K562 (cell line): ENCODE results near the gene OXSM. TPM values are rescaled to one million over a fixed set of nuclear protein-coding genes. Genes with fewer than 3 reads are reported as not detected.

Source experiments
- ATF4 ChIP-seq: fragments of 450-650 bp; formaldehyde crosslinking; IDR thresholded peaks from 2 replicates; pipeline ENCODE4 v1.4.0; 2022; ENCODE audit warnings: mild to moderate bottlenecking, moderate library complexity
- CCAR2 ChIP-seq: fragments of 200-400 bp; formaldehyde crosslinking; IDR thresholded peaks from 2 replicates; pipeline ENCODE4 v1.6.1; 2017; ENCODE audit warnings: mild to moderate bottlenecking, low read depth, low read length
- IRF9 ChIP-seq: fragments of 450-650 bp; IDR thresholded peaks from 2 replicates; pipeline ENCODE4 v1.6.1; 2016; ENCODE audit warnings: missing biosample characterization, missing genetic modification characterization
- MAX ChIP-seq: sonication (generic); formaldehyde crosslinking; IDR thresholded peaks from 2 replicates; pipeline ENCODE4 v1.9.0; 2022; ENCODE audit warnings: mild to moderate bottlenecking, missing genetic modification reagents
- NFRKB ChIP-seq: fragments of 450-650 bp; IDR thresholded peaks from 2 replicates; pipeline ENCODE4 v1.6.1; 2016; ENCODE audit warnings: low read depth
- PHTF2 ChIP-seq: fragments of 250-450 bp; sonication (Bioruptor Pico); IDR thresholded peaks from 2 replicates; pipeline ENCODE4 v1.5.0; 2021; ENCODE audit warnings: mild to moderate bottlenecking
- PRPF4 ChIP-seq: fragments of 200-400 bp; formaldehyde crosslinking; IDR thresholded peaks from one replicate; pipeline ENCODE4 v1.6.1; 2017; ENCODE audit warnings: low read length, low read depth, mild to moderate bottlenecking; ENCODE audit not compliant: insufficient read depth, poor library complexity, severe bottlenecking
- SIX5 ChIP-seq, 2 experiments: IDR thresholded peaks; 2 replicates each; pipeline ENCODE4 v1.6.1; 2011; ENCODE audit warnings: low read length in 2 of 2, borderline replicate concordance in 1 of 2, low read depth in 1 of 2, mild to moderate bottlenecking in 1 of 2, moderate library complexity in 1 of 2; ENCODE audit not compliant: insufficient read depth in 1 of 2
- SNAPC5 ChIP-seq: fragments of 250-450 bp; sonication (Bioruptor Pico); IDR thresholded peaks from 2 replicates; pipeline ENCODE4 v1.8.0; 2021; ENCODE audit warnings: moderate library complexity, mild to moderate bottlenecking, inconsistent platforms
- SP2 ChIP-seq: IDR thresholded peaks from 2 replicates; pipeline ENCODE4 v1.6.1; 2011; ENCODE audit warnings: mild to moderate bottlenecking, low read depth, low read length, moderate library complexity; ENCODE audit not compliant: poor library complexity, severe bottlenecking; ENCODE audit errors: extremely low read depth
- TSHZ1 ChIP-seq: fragments of 250-450 bp; sonication (Bioruptor Pico); IDR thresholded peaks from 2 replicates; pipeline ENCODE4 v1.4.0; 2020; ENCODE audit warnings: mild to moderate bottlenecking, moderate library complexity
- ZNF12 ChIP-seq: sonication (generic); formaldehyde crosslinking; IDR thresholded peaks from 2 replicates; pipeline ENCODE4 v1.4.0; 2020; ENCODE audit warnings: mild to moderate bottlenecking, missing genetic modification reagents
- ZNF217 ChIP-seq: sonication (generic); formaldehyde crosslinking; IDR thresholded peaks from 2 replicates; pipeline ENCODE4 v1.8.0; 2022; ENCODE audit warnings: mild to moderate bottlenecking, missing genetic modification reagents
- ZNF518B ChIP-seq: fragments of 250-450 bp; sonication (Bioruptor Pico); IDR thresholded peaks from 2 replicates; pipeline ENCODE4 v1.5.0; 2021; ENCODE audit warnings: mild to moderate bottlenecking, moderate library complexity
- ZNF696 ChIP-seq: fragments of 250-450 bp; sonication (Bioruptor Pico); conservative IDR thresholded peaks from 2 replicates; pipeline ENCODE4 v1.4.0; 2020; ENCODE audit warnings: mild to moderate bottlenecking, moderate library complexity
- ZNF785 ChIP-seq: fragments of 250-450 bp; sonication (Bioruptor Pico); IDR thresholded peaks from 2 replicates; pipeline ENCODE4 v1.4.0; 2020; ENCODE audit warnings: mild to moderate bottlenecking
- polyA plus RNA-seq, 8 experiments: library from polyadenylated mRNA; depleted of rRNA in 4 of 8; stranded (reverse) in 5 of 8; unstranded in 3 of 8; fragments of >200 nt; fragmentation: Nextera tagmentation in 2 of 8; fragmentation: Illumina TruSeq in 1 of 8; extraction: Ambion mirVana in 2 of 8; extraction: Trizol in 1 of 8; gene quantifications; 2 replicates each; pipeline versions ENCODE4 v1.2.1 to v1.2.3, GENCODE V29; 2011 to 2014; ENCODE audit warnings: inconsistent platforms in 1 of 8, missing spikeins in 1 of 8
- total RNA-seq, 7 experiments: library from RNA; depleted of rRNA in 6 of 7; stranded (reverse); fragments of >200 nt in 6 of 7; fragmentation: Illumina TruSeq in 2 of 7; extraction: Trizol in 2 of 7; gene quantifications; 2 replicates each; pipeline versions ENCODE4 v1.2.1 to v1.2.3, GENCODE V29; 2011 to 2021; ENCODE audit warnings: low replicate concordance in 1 of 7

The OXSM gene
- total and polyA plus RNA-seq, 9 of the 15 experiments (the other 6 are each of a cell fraction or from before 2014, with no cell fraction given), result 24.0 to 107 (median 34.0) TPM

- no peak for TF ChIP-seq ZNF518B (CRISPR knock-in tag)
- no peak for TF ChIP-seq ATF4 (CRISPR knock-in tag)
- no peak for TF ChIP-seq CCAR2
- TF ChIP-seq ZNF696 (CRISPR knock-in tag), result no peak
- no peak for TF ChIP-seq ZNF785 (CRISPR knock-in tag)
- TF ChIP-seq SIX5 (IDR thresholded peaks at IDR 0.05; ENCODE audit: borderline replicate concordance in 1 of 2, insufficient read depth in 1 of 2, low read depth in 1 of 2, low read length in 2 of 2), result no peak
- TF ChIP-seq TSHZ1 (CRISPR knock-in tag), result no peak
- no peak for TF ChIP-seq PHTF2 (CRISPR knock-in tag)
- TF ChIP-seq ZNF12, result no peak
- TF ChIP-seq PRPF4, result no peak
- no peak for TF ChIP-seq NFRKB
- peak; percentile 68 for TF ChIP-seq MAX (CRISPR knock-in tag)
- no peak for TF ChIP-seq SNAPC5 (CRISPR knock-in tag)
- TF ChIP-seq ZNF217 (CRISPR knock-in tag), result no peak
- peak; percentile 89 for TF ChIP-seq IRF9 (tag)
- TF ChIP-seq SP2, result no peak
These were observed 6.0 kb upstream of the OXSM start (continued) for GRCh38 chr3:25783661-25784512.
